Natural killer cell treated with Interleukin-12 subunit alpha and Interleukin-12 subunit beta and Interleukin-15 and Interleukin-18, amount 100 ng/mL, for 72 hours (primary cell): ENCODE measurements around the gene TMEM8B. TPM values are rescaled to one million over a fixed set of nuclear protein-coding genes. Genes with fewer than 3 reads are reported as not detected.
"Not testable (repeated sequence)": the region's sequence is repeated elsewhere in the genome, so short reads cannot be mapped to it uniquely, and the experiment has no call there.

Experiments used
- ATAC-seq, 2 donors: fragments of 150-1000 bp; cut with Tn5 transposase in 1 of 2; sonication (Bioruptor Pico), chemical (Tn5 transposase) in 1 of 2; 2 replicates each; pipeline ENCODE4 v1.10.0; 2021
- DNase-seq: peaks from one replicate; pipeline ENCODE4 v3.0.0; 2022; ENCODE audit warnings: low spot score
- H3K27ac Mint-ChIP-seq, 2 donors: 1 replicate in 1 of 2; 2 replicates in 1 of 2; pipeline ENCODE4 v1.8.0; 2022; ENCODE audit warnings: mixed read lengths in 2 of 2, mild to moderate bottlenecking in 1 of 2, moderate library complexity in 1 of 2
- H3K27me3 Mint-ChIP-seq, 2 donors: 1 replicate in 1 of 2; 2 replicates in 1 of 2; pipeline ENCODE4 v1.8.0; 2022; ENCODE audit warnings: mixed read lengths in 2 of 2
- H3K36me3 Mint-ChIP-seq: one replicate; pipeline ENCODE4 v1.8.0; 2022; ENCODE audit warnings: mixed read lengths
- H3K4me1 Mint-ChIP-seq, 2 donors: 1 replicate in 1 of 2; 2 replicates in 1 of 2; pipeline ENCODE4 v1.8.0; 2022; ENCODE audit warnings: low read depth in 2 of 2, mixed read lengths in 2 of 2, mild to moderate bottlenecking in 1 of 2
- H3K4me3 Mint-ChIP-seq: one replicate; pipeline ENCODE4 v1.8.0; 2022; ENCODE audit warnings: mixed read lengths
- H3K9me3 Mint-ChIP-seq: 2 replicates; pipeline ENCODE4 v1.8.0; 2022; ENCODE audit warnings: mixed read lengths
- total RNA-seq, 2 donors: library from RNA; stranded (reverse); gene quantifications; one replicate each; pipeline ENCODE4 v1.2.3, GENCODE V29; 2022

Gene TMEM8B
- total RNA-seq, 2 donors from 2014 or later = 1.8 TPM

GRCh38 chr9:35870351-35870923 lies 41.4 kb downstream of the TMEM8B start, which contains the start of gene OR13J1:
Gene OR13J1 (minus strand): TSS chr9:35870401. CDS start chr9:35870401, 0 bp downstream.
- H3K9me3 Mint-ChIP-seq = no peaks in the 10 kb centered on the region
- no peaks in the 10 kb centered on the region for H3K4me1 Mint-ChIP-seq
- no peak within 1 kb of the TSS for H3K27ac Mint-ChIP-seq
- ATAC-seq (no peak), DNase-seq (no peak)
- H3K4me3 Mint-ChIP-seq = no peak within 1 kb of the TSS
- peaks cover 2 to 5% of the 10 kb centered on the region in 2 donors for H3K27me3 Mint-ChIP-seq
- no peaks in the 10 kb centered on the region for H3K36me3 Mint-ChIP-seq

GRCh38 chr9:35871545-35871944 lies 42.5 kb downstream of the TMEM8B start:
- peaks cover 12 to 13% of the 10 kb centered on the region in 2 donors for H3K27me3 Mint-ChIP-seq
- DNase-seq = no peak
- no peaks in the 10 kb centered on the region for H3K4me1 Mint-ChIP-seq
- peaks cover under 1% of the 10 kb centered on the region for H3K36me3 Mint-ChIP-seq
- no peaks in the 10 kb centered on the region for H3K9me3 Mint-ChIP-seq
- no peak overlapping the region for H3K27ac Mint-ChIP-seq
- no peak overlapping the region for H3K4me3 Mint-ChIP-seq
- no peak for ATAC-seq

GRCh38 chr9:35872505-35872904 lies 43.5 kb downstream of the TMEM8B start:
- no peak overlapping the region for H3K27ac Mint-ChIP-seq
- H3K36me3 Mint-ChIP-seq = peaks cover 9% of the 10 kb centered on the region
- H3K9me3 Mint-ChIP-seq = no peaks in the 10 kb centered on the region
- H3K27me3 Mint-ChIP-seq = peaks cover 20 to 23% of the 10 kb centered on the region in 2 donors
- no peak for ATAC-seq
- no peak for DNase-seq
- H3K4me3 Mint-ChIP-seq = no peak overlapping the region
- no peaks in the 10 kb centered on the region for H3K4me1 Mint-ChIP-seq

GRCh38 chr9:35882263-35882848 lies 53.3 kb downstream of the TMEM8B start:
- no peak overlapping the region for H3K4me3 Mint-ChIP-seq
- H3K4me1 Mint-ChIP-seq = no peaks in the 10 kb centered on the region
- DNase-seq (peak; percentile 83), ATAC-seq (no peak)
- no peak overlapping the region for H3K27ac Mint-ChIP-seq
- H3K27me3 Mint-ChIP-seq = peaks cover 29 to 31% of the 10 kb centered on the region in 2 donors
- no peaks in the 10 kb centered on the region for H3K9me3 Mint-ChIP-seq
- peaks cover 6% of the 10 kb centered on the region for H3K36me3 Mint-ChIP-seq

GRCh38 chr9:35882996-35883395 lies 54.0 kb downstream of the TMEM8B start:
- ATAC-seq (no peak), DNase-seq (no peak)
- Mint-ChIP-seq H3K4me1 (no peaks in the 10 kb centered on the region), H3K36me3 (no peaks in the 10 kb centered on the region), H3K27ac (no peak overlapping the region), H3K27me3 (peaks cover 23 to 25% of the 10 kb centered on the region in 2 donors), H3K9me3 (no peaks in the 10 kb centered on the region), H3K4me3 (no peak overlapping the region)

- not testable (repeated sequence) for H3K4me3 Mint-ChIP-seq, H3K9me3 Mint-ChIP-seq, DNase-seq, ATAC-seq, H3K36me3 Mint-ChIP-seq, H3K4me1 Mint-ChIP-seq, H3K27ac Mint-ChIP-seq
- H3K27me3 Mint-ChIP-seq = peaks cover 14 to 16% of the 10 kb centered on the region in 2 donors
Observed at GRCh38 chr9:35884908-35885307, 55.9 kb downstream of the TMEM8B start.

- ATAC-seq = no peak
- Mint-ChIP-seq H3K27ac (no peak overlapping the region), H3K9me3 (no peaks in the 10 kb centered on the region), H3K4me1 (no peaks in the 10 kb centered on the region), H3K27me3 (peaks cover 25 to 31% of the 10 kb centered on the region in 2 donors), H3K36me3 (no peaks in the 10 kb centered on the region), H3K4me3 (no peak overlapping the region)
- DNase-seq = no peak
Observed at GRCh38 chr9:35891646-35892045, 62.6 kb downstream of the TMEM8B start.

GRCh38 chr9:35892051-35892450 lies 63.0 kb downstream of the TMEM8B start:
- Mint-ChIP-seq H3K27ac (no peak overlapping the region), H3K4me3 (no peak overlapping the region), H3K9me3 (no peaks in the 10 kb centered on the region), H3K36me3 (no peaks in the 10 kb centered on the region), H3K27me3 (peaks cover 23 to 31% of the 10 kb centered on the region in 2 donors), H3K4me1 (no peaks in the 10 kb centered on the region)
- DNase-seq (no peak), ATAC-seq (no peak)

- no peak for DNase-seq
- no peak for ATAC-seq
- Mint-ChIP-seq H3K27ac (no peak overlapping the region), H3K9me3 (no peaks in the 10 kb centered on the region), H3K27me3 (peaks cover 26 to 32% of the 10 kb centered on the region in 2 donors), H3K36me3 (no peaks in the 10 kb centered on the region), H3K4me3 (no peak overlapping the region), H3K4me1 (no peaks in the 10 kb centered on the region)
Observed at GRCh38 chr9:35896570-35896969, 67.5 kb downstream of the TMEM8B start.

- not testable (repeated sequence) for H3K4me3 Mint-ChIP-seq, H3K36me3 Mint-ChIP-seq, H3K27ac Mint-ChIP-seq, ATAC-seq, H3K9me3 Mint-ChIP-seq, DNase-seq, H3K4me1 Mint-ChIP-seq
- H3K27me3 Mint-ChIP-seq = peaks cover 22 to 24% of the 10 kb centered on the region in 2 donors
Observed at GRCh38 chr9:35897376-35898099, 68.5 kb downstream of the TMEM8B start.

- Mint-ChIP-seq H3K4me3 (no peak overlapping the region), H3K27ac (no peak overlapping the region), H3K9me3 (no peaks in the 10 kb centered on the region), H3K4me1 (no peaks in the 10 kb centered on the region), H3K36me3 (no peaks in the 10 kb centered on the region), H3K27me3 (peaks cover 21 to 24% of the 10 kb centered on the region in 2 donors)
- ATAC-seq (no peak), DNase-seq (no peak)
Observed at GRCh38 chr9:35898337-35898736, 69.3 kb downstream of the TMEM8B start.

- DNase-seq = no peak
- ATAC-seq = no peak
- H3K27me3 Mint-ChIP-seq = peaks cover 15 to 24% of the 10 kb centered on the region in 2 donors
- no peaks in the 10 kb centered on the region for H3K36me3 Mint-ChIP-seq
- H3K4me3 Mint-ChIP-seq = no peak overlapping the region
- H3K27ac Mint-ChIP-seq = no peak overlapping the region
- no peaks in the 10 kb centered on the region for H3K4me1 Mint-ChIP-seq
- no peaks in the 10 kb centered on the region for H3K9me3 Mint-ChIP-seq
Observed at GRCh38 chr9:35899021-35899420, 70.0 kb downstream of the TMEM8B start.

GRCh38 chr9:35903049-35903448 lies 74.0 kb downstream of the TMEM8B start:
- Mint-ChIP-seq H3K27me3 (peaks cover 12 to 14% of the 10 kb centered on the region in 2 donors), H3K36me3 (no peaks in the 10 kb centered on the region), H3K27ac (no peak overlapping the region), H3K4me3 (no peak overlapping the region), H3K9me3 (no peaks in the 10 kb centered on the region), H3K4me1 (no peaks in the 10 kb centered on the region)
- ATAC-seq (no peak), DNase-seq (no peak)

GRCh38 chr9:35904338-35904737 lies 75.3 kb downstream of the TMEM8B start:
- Mint-ChIP-seq H3K36me3 (no peaks in the 10 kb centered on the region), H3K27me3 (peaks cover 9% of the 10 kb centered on the region in 2 donors), H3K27ac (no peak overlapping the region), H3K9me3 (no peaks in the 10 kb centered on the region), H3K4me1 (no peaks in the 10 kb centered on the region), H3K4me3 (no peak overlapping the region)
- ATAC-seq (no peak), DNase-seq (no peak)
